GM08714 (cell line): ENCODE results near the gene CACNA1E.

Experiments used
- H3K4me3 ChIP-seq: fragments of 200-500 bp; sonication (Bioruptor generic); 2 replicates; pipeline ENCODE4 v1.5.1; 2014; ENCODE audit warnings: mild to moderate bottlenecking, low read length, inconsistent platforms
- ZNF274 ChIP-seq: IDR thresholded peaks from 2 replicates; pipeline ENCODE4 v1.6.1; 2012; ENCODE audit warnings: mild to moderate bottlenecking, low read depth, low read length

CACNA1E gene

DNA sequence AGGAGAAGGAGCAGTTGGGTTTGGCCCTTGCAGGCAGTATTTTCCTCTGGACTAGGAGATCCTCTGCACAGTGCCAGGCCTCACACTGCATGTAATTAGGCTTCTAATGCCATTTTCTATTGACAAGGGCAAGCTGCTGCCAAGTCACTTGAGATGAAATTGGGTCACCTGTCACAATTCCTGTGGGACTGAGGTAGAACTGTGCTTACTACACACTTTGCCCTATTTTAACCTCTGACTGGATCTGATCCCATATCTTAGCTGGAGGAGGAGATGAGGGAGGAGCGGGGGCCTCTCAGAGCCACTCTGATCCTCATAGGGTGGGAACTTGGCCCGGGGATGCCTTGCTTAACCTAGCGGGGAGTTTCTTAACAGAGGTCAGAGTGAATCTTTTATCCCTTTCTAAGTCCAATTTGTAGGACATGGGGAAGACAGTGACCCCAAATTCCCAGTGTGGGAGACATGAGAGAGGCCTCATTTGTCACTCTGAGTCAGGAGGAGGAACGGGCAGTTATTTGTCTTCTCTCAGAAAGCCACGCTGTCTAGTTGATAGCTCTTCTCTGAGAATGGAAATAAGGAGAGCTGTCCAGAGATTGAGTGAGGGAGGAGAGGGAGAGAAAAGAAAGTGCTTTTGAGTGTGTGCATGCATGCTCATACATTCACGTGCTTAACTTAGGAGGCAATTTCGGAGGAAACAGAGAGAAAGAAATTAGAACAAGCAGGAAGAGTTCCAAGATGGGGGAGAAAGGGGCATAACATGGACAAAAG is 121.3 kb downstream of the CACNA1E start:
- no peak for TF ChIP-seq ZNF274
- no peak overlapping the region for H3K4me3 ChIP-seq

GRCh38 chr1:181607524-181607923 is 124.2 kb downstream of the CACNA1E start:
- no peak for TF ChIP-seq ZNF274

DNA sequence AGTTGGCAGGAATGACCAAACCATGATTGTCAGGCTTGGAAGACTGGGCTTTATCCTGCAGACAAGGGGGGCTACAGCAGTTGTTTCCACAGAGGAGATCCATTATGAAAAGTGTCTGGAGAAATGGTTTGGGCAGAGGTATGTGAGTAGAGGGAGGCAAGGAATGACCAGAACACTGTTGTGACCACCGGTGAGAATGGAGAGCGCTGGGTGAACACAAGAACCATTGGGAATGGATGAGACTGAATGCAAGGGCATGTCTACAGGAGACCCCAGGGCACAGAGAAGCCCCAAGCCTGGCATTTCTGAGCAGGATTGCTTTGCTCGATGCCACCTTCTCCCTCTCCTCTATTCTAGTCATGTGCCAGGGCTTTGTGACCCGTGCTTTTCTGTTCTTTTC is 125.1 kb downstream of the CACNA1E start:
- no peak overlapping the region for H3K4me3 ChIP-seq
- TF ChIP-seq ZNF274, result no peak

More at GRCh38 chr1:181607524-181607923, 124.2 kb downstream of the CACNA1E start:
- no peak overlapping the region for H3K4me3 ChIP-seq

DNA sequence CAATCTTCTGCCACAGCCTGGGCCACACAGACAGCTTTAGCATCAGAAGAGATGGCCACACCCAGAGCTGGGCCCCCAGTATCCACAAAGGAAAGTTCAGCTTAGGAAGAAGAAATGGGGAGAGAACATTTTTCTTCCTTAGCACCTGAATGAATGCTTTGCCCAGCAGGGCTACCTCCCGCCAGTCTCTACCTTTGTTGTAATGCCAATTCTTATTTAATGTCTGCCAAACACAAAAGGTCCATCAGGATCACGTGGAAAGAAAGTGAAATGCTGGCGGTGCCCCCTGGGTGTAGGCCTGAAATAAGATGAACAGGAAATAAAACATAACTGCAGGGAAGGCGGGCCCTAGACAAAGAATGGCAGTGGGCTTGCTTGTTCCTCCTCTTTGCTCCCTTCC is 125.6 kb downstream of the CACNA1E start:
- H3K4me3 ChIP-seq, result no peak overlapping the region
- TF ChIP-seq ZNF274, result no peak

GRCh38 chr1:181612100-181612499 is 128.8 kb downstream of the CACNA1E start:
- TF ChIP-seq ZNF274, result no peak
- no peak overlapping the region for H3K4me3 ChIP-seq

DNA sequence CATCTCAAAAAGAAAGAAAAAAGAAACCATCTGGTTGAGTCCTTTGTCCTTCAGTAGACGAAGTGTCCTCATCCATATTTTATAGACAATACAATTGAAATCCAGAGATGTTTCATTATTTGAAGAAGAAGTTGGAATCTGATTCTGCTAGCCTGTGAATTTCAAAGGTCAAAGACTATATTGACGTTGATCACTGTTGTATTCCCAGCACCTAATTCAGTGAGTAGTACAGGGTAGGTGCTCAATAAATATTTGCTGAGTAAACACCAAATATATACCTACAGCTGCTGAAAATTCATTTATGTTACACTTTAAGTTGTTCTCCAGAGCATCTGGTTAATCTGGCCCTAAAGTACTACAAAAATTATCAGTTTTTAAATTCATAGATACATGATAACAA is 135.2 kb downstream of the CACNA1E start:
- H3K4me3 ChIP-seq, result no peak overlapping the region
- TF ChIP-seq ZNF274, result no peak

DNA sequence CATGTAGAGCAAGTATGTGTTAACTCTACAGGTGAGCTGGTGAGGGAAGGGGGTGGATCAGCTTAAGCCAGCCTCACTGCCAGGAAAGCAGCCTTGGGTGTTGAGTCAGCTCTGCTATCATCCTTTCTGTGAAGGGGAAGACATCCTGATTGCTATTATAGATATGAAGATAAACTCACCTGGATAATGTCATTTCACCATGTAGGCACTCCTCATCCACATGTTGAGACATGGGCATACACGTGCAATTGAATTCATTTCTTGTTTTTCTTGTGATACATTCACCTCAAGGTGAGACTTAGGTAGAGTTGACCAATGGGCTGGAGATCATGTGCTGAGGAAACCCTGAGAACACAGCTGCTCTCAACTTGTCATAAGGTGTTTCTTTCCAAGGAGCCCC is 136.9 kb downstream of the CACNA1E start:
- TF ChIP-seq ZNF274, result no peak
- no peak overlapping the region for H3K4me3 ChIP-seq

DNA sequence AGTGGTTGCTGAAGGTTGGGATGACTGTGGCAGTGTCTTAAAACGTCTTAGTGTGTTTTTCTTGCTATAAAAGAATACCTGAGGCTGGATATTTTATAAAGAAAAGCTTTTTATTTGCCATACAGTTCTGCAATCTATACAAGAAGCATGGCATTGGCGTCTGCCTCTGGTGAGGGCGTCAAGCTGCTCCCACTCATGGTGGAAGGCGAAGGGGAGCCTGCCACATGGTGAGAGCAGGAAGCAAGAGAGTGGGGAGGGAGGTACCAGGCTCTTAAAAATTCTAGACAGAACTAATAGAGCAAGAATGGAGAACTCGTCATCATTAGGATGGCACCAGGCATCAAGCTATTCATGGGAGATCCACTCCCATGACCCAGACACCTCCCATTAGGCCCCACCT is 140.5 kb downstream of the CACNA1E start:
- no peak overlapping the region for H3K4me3 ChIP-seq
- no peak for TF ChIP-seq ZNF274

- no peak overlapping the region for H3K4me3 ChIP-seq
- TF ChIP-seq ZNF274, result no peak
These were observed 143.1 kb downstream of the CACNA1E start for GRCh38 chr1:181626279-181626938.

- TF ChIP-seq ZNF274, result no peak
- H3K4me3 ChIP-seq, result no peak overlapping the region
These were observed 147.1 kb downstream of the CACNA1E start for GRCh38 chr1:181630398-181630797.

GRCh38 chr1:181630838-181631237 is 147.5 kb downstream of the CACNA1E start:
- TF ChIP-seq ZNF274, result no peak
- no peak overlapping the region for H3K4me3 ChIP-seq

DNA sequence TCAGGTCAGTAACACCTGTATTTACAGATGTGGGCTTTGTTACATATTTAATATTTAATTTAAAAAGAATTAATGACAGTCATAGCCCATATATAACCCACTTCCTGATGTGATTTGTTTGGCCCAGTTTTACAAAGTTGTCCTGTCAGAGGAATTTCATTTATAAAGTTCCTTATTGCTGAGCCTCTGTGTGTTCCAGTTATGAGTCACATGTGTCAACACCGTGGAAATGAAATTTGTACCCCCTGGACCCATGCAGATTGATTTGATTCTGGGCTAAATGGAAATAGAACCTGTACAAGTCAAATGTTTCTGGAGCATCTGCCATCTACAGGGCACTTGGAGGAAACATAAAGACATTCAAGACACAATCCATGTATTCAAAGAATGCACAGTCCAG is 149.2 kb downstream of the CACNA1E start:
- TF ChIP-seq ZNF274, result no peak

DNA sequence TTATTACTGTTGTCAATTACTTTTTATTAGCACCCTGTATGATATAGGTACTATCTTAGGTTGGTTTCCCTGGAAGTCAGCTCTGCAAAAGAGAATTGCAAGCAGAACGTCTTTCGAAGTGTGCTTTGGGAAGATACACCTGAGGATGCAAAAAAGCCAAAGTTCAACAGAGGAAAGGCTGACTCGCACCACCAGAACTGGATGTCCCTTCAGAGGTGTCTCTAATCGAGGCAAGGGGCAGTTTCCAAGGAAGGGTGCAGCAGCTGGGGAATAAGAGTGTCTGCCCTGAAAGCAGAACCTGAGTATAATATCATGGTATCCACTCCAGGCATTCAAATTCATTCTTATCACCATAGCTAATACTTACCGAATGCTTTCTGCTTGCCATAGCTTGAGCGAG is 149.6 kb downstream of the CACNA1E start:
- no peak for TF ChIP-seq ZNF274
- no peak overlapping the region for H3K4me3 ChIP-seq

More for the DNA sequence above, 149.2 kb downstream of the CACNA1E start:
- H3K4me3 ChIP-seq, result no peak overlapping the region

- no peak overlapping the region for H3K4me3 ChIP-seq
These were observed 151.8 kb downstream of the CACNA1E start for GRCh38 chr1:181635110-181635509.

DNA sequence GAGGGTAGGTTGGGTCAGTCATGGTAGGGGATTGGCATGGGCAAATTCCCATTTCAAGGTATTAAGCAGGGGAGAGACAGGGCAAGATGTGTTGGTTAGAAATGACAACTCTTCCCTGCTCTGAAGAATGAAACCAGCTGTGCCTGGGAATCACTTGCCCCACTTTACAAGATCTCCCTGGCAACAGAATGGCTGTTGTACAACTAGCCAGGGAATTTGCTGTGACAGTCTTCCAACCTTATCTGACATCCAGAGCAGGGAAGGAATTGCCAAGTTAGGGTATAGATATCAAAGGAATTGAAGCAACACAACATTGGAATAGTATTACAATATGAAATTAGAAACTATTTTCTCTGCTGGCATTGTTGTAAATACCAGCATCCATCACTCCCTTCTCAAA is 154.7 kb downstream of the CACNA1E start:
- TF ChIP-seq ZNF274, result no peak
- H3K4me3 ChIP-seq, result no peak overlapping the region

More at GRCh38 chr1:181635110-181635509, 151.8 kb downstream of the CACNA1E start:
- no peak for TF ChIP-seq ZNF274
